KOPT-K1 (cell line): ENCODE data around the gene NNAT.

Source experiments
- H3K27ac ChIP-seq: fragments of 200-600 bp; sonication (generic); 2 replicates; pipeline ENCODE4 v1.5.1; 2016; ENCODE audit warnings: antibody characterized with exemption, mild to moderate bottlenecking, low read depth, low read length; ENCODE audit not compliant: poor library complexity, severe bottlenecking
- H3K36me3 ChIP-seq: fragments of 200-600 bp; sonication (generic); 2 replicates; pipeline ENCODE4 v1.5.1; 2017; ENCODE audit warnings: antibody characterized with exemption, mild to moderate bottlenecking, low read length, moderate library complexity; ENCODE audit not compliant: insufficient read depth
- H3K9me3 ChIP-seq: fragments of 200-600 bp; sonication (generic); 2 replicates; pipeline ENCODE4 v1.5.1; 2017; ENCODE audit warnings: antibody characterized with exemption, low read length, mild to moderate bottlenecking; ENCODE audit not compliant: insufficient read depth, poor library complexity, severe bottlenecking

NNAT gene

GRCh38 chr20:37558779-37559178, 37.7 kb downstream of the NNAT start:
- Histone ChIP-seq H3K27ac (no peak overlapping the region), H3K36me3 (no peaks in the 10 kb centered on the region), H3K9me3 (no peaks in the 10 kb centered on the region)

- Histone ChIP-seq H3K36me3 (no peaks in the 10 kb centered on the region), H3K27ac (no peak overlapping the region), H3K9me3 (no peaks in the 10 kb centered on the region)
These were observed 38.4 kb downstream of the NNAT start for GRCh38 chr20:37559312-37560027.

- Histone ChIP-seq H3K36me3 (no peaks in the 10 kb centered on the region), H3K9me3 (no peaks in the 10 kb centered on the region), H3K27ac (no peak overlapping the region)
These were observed 39.6 kb downstream of the NNAT start for GRCh38 chr20:37560629-37561028.

GRCh38 chr20:37562695-37563480, 41.8 kb downstream of the NNAT start:
- Histone ChIP-seq H3K36me3 (no peaks in the 10 kb centered on the region), H3K27ac (no peak overlapping the region), H3K9me3 (no peaks in the 10 kb centered on the region)

GRCh38 chr20:37564016-37564387, 43.0 kb downstream of the NNAT start:
- Histone ChIP-seq H3K27ac (no peak overlapping the region), H3K9me3 (no peaks in the 10 kb centered on the region), H3K36me3 (no peaks in the 10 kb centered on the region)

- Histone ChIP-seq H3K9me3 (no peaks in the 10 kb centered on the region), H3K27ac (no peak overlapping the region), H3K36me3 (no peaks in the 10 kb centered on the region)
These were observed 43.5 kb downstream of the NNAT start for GRCh38 chr20:37564388-37565133.

GRCh38 chr20:37565134-37565811, 44.2 kb downstream of the NNAT start:
- no peaks in the 10 kb centered on the region for H3K9me3 ChIP-seq
- H3K36me3 ChIP-seq, result no peaks in the 10 kb centered on the region
- H3K27ac ChIP-seq, result no peak overlapping the region

- Histone ChIP-seq H3K36me3 (no peaks in the 10 kb centered on the region), H3K9me3 (no peaks in the 10 kb centered on the region), H3K27ac (no peak overlapping the region)
These were observed 45.7 kb downstream of the NNAT start for GRCh38 chr20:37566590-37567330.

- Histone ChIP-seq H3K36me3 (no peaks in the 10 kb centered on the region), H3K9me3 (no peaks in the 10 kb centered on the region), H3K27ac (no peak overlapping the region)
These were observed 46.2 kb downstream of the NNAT start for GRCh38 chr20:37567331-37567665.

GRCh38 chr20:37567671-37568588, 46.9 kb downstream of the NNAT start:
- no peak overlapping the region for H3K27ac ChIP-seq
- no peaks in the 10 kb centered on the region for H3K9me3 ChIP-seq
- no peaks in the 10 kb centered on the region for H3K36me3 ChIP-seq

GRCh38 chr20:37570419-37570818, 49.4 kb downstream of the NNAT start:
- H3K9me3 ChIP-seq, result no peaks in the 10 kb centered on the region
- H3K36me3 ChIP-seq, result no peaks in the 10 kb centered on the region

GRCh38 chr20:37571033-37571432, 50.0 kb downstream of the NNAT start:
- Histone ChIP-seq H3K9me3 (no peaks in the 10 kb centered on the region), H3K36me3 (no peaks in the 10 kb centered on the region), H3K27ac (no peak overlapping the region)

More at GRCh38 chr20:37570419-37570818, 49.4 kb downstream of the NNAT start:
- no peak overlapping the region for H3K27ac ChIP-seq
